ENCODE data around the gene NAV3. TPM values are rescaled to one million over a fixed set of nuclear protein-coding genes. Genes with fewer than 3 reads are reported as not detected.
A peak's percentile ranks its signal among the peaks of the same experiment; 100 is the strongest.

The NAV3 gene
- total and polyA plus RNA-seq, 12 donors = 5.0 to 53.4 (median 25.9) TPM

- Histone ChIP-seq H3K9me3 (replicated peaks in 1 of 3) (no peaks in the 10 kb centered on the region), H3K4me3 (no peak overlapping the region), H3K4me1 (replicated peaks in 1 of 2) (no peaks in the 10 kb centered on the region), H3K27ac (no peak overlapping the region), H3K36me3 (replicated peaks in 1 of 2) (no peaks in the 10 kb centered on the region), H3K27me3 (no peaks in the 10 kb centered on the region)
- TF ChIP-seq CTCF (IDR thresholded peaks at IDR 0.05) (no peak), POLR2A (IDR thresholded peaks at IDR 0.05) (no peak)
- 70 to 79% (median 72%) methylated on average over 2 of the region's 2 CpGs for WGBS, 4 donors
- no peak for DNase-seq
- intact Hi-C loops (cut with DNase I) = no loop called here
Measured at GRCh38 chr12:78189656-78190055, 359.0 kb downstream of the NAV3 start.

GRCh38 chr12:78191611-78192010, 360.9 kb downstream of the NAV3 start:
- H3K36me3 ChIP-seq (replicated peaks in 1 of 2) = no peaks in the 10 kb centered on the region
- H3K27ac ChIP-seq = no peak overlapping the region
- H3K4me3 ChIP-seq = peak overlapping the region in 1 of 4 donors; percentile 15
- TF ChIP-seq CTCF (IDR thresholded peaks at IDR 0.05) (no peak), POLR2A (IDR thresholded peaks at IDR 0.05) (no peak)
- WGBS, 4 donors = 19 to 28% (median 22%) methylated on average over 1 of the region's 1 CpG
- DNase-seq = no peak
- no peaks in the 10 kb centered on the region for H3K4me1 ChIP-seq (replicated peaks in 1 of 2)
- no peaks in the 10 kb centered on the region for H3K27me3 ChIP-seq
- intact Hi-C loops (cut with DNase I) = no loop called here
- H3K9me3 ChIP-seq (replicated peaks in 1 of 3) = no peaks in the 10 kb centered on the region

GRCh38 chr12:78192979-78193378, 362.3 kb downstream of the NAV3 start:
- intact Hi-C loops (cut with DNase I) = no loop called here
- Histone ChIP-seq H3K9me3 (replicated peaks in 1 of 3) (no peaks in the 10 kb centered on the region), H3K27me3 (no peaks in the 10 kb centered on the region), H3K27ac (no peak overlapping the region), H3K4me3 (no peak overlapping the region), H3K36me3 (replicated peaks in 1 of 2) (no peaks in the 10 kb centered on the region), H3K4me1 (replicated peaks in 1 of 2) (no peaks in the 10 kb centered on the region)
- DNase-seq = no peak
- WGBS, 4 donors = 88 to 94% (median 89%) methylated on average over 2 of the region's 2 CpGs
- no peak for TF ChIP-seq CTCF (IDR thresholded peaks at IDR 0.05)
- no peak for TF ChIP-seq POLR2A (IDR thresholded peaks at IDR 0.05)

GRCh38 chr12:78194448-78194847, 363.8 kb downstream of the NAV3 start:
- intact Hi-C loops (cut with DNase I) = no loop called here
- no peaks in the 10 kb centered on the region for H3K27me3 ChIP-seq
- no peaks in the 10 kb centered on the region for H3K36me3 ChIP-seq (replicated peaks in 1 of 2)
- H3K4me3 ChIP-seq = no peak overlapping the region
- no peak for TF ChIP-seq CTCF (IDR thresholded peaks at IDR 0.05)
- no peak for TF ChIP-seq POLR2A (IDR thresholded peaks at IDR 0.05)
- H3K27ac ChIP-seq = no peak overlapping the region
- DNase-seq = no peak
- WGBS, 4 donors = 47 to 69% (median 61%) methylated on average over 3 of the region's 3 CpGs
- no peaks in the 10 kb centered on the region for H3K9me3 ChIP-seq (replicated peaks in 1 of 3)
- no peaks in the 10 kb centered on the region for H3K4me1 ChIP-seq (replicated peaks in 1 of 2)
